Brain microvascular endothelial cell (primary cell): Measurements from ENCODE around the gene KMT2E.

Source experiments
- DNase-seq: peaks from one replicate; pipeline ENCODE4 v3.0.0-alpha.2; 2020
- H3K27ac ChIP-seq: fragments of 250-450 bp; sonication (Bioruptor Pico); 2 replicates; pipeline ENCODE4 v1.5.1; 2020; ENCODE audit warnings: mild to moderate bottlenecking, moderate library complexity
- H3K27me3 ChIP-seq: fragments of 250-450 bp; sonication (Bioruptor Pico); replicated peaks from 2 replicates; pipeline ENCODE4 v1.5.1; 2020; ENCODE audit warnings: mild to moderate bottlenecking
- H3K36me3 ChIP-seq: fragments of 250-450 bp; sonication (Bioruptor Pico); replicated peaks from 2 replicates; pipeline ENCODE4 v1.5.1; 2020; ENCODE audit warnings: mild to moderate bottlenecking
- H3K4me3 ChIP-seq: 2 replicates; pipeline ENCODE4 v1.5.1; 2011; ENCODE audit warnings: low read depth, mild to moderate bottlenecking, control low read depth, low read length, moderate library complexity
- in situ Hi-C: cut with HindIII; loops from 2 replicates; pipeline ENCODE4 v1.10.0; 2017; ENCODE audit warnings: low sequenced_read_pairs, low pct_ligation_motif_present
- TF ChIP-seq, protein P1 (sequence below): IDR thresholded peaks from 2 replicates; pipeline ENCODE4 v1.5.1; 2011; ENCODE audit warnings: low read depth, mild to moderate bottlenecking, moderate library complexity, low read length, control low read depth, inconsistent platforms; ENCODE audit errors: missing control alignments

KMT2E gene

DNA sequence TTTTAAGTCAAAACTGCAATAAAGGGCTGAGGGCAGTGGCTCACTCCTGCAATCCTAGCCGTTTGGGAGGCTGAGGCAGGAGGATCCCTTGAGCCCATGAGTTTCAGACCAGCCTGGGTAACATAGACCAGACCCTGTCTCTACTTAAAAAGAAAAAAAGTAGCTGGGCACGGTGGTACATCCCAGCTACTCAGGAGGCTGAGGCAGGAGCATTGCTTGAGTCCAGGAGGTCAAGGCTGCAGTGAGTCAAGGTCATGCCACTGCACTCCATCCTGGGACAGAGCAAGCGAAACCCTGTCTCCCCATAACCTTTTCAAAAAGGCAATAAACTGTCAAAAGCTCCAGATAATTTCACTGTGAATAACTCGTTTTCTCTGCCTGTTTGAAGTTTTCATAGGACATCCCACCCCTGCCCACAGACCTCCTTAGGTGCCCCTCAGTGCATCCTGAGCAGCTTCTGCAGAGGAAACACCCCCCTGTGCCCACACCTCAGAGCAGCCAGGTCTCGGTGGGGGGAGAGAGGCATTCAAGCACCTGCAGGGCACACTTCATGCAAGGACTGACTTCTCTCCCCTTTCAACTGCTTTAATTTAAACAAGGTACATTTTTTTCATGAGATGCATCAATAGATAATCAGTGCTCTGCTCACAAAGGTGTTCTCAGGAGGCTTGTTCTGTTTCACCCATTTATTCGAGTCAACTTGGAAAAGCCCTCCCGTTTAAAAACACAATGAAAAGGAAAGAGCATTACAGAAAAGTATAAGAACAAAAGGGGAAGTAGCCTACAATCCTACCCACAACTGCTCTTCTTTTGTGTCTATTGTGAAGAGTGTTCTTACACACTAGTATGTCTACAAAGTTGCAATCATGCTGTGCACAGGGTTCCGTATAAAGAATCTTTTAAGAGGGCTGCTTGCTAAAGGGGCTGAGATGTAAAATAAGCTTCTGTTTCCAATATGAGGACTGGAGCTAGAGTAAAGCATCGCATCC, 104.9 kb downstream of the KMT2E start:
- Histone ChIP-seq H3K27ac (no peak overlapping the region), H3K27me3 (no peaks in the 10 kb centered on the region), H3K36me3 (peaks cover 12% of the 10 kb centered on the region), H3K4me3 (no peak overlapping the region)
- no peak for DNase-seq
- in situ Hi-C loops = no loop called here
- TF ChIP-seq, protein P1, sequence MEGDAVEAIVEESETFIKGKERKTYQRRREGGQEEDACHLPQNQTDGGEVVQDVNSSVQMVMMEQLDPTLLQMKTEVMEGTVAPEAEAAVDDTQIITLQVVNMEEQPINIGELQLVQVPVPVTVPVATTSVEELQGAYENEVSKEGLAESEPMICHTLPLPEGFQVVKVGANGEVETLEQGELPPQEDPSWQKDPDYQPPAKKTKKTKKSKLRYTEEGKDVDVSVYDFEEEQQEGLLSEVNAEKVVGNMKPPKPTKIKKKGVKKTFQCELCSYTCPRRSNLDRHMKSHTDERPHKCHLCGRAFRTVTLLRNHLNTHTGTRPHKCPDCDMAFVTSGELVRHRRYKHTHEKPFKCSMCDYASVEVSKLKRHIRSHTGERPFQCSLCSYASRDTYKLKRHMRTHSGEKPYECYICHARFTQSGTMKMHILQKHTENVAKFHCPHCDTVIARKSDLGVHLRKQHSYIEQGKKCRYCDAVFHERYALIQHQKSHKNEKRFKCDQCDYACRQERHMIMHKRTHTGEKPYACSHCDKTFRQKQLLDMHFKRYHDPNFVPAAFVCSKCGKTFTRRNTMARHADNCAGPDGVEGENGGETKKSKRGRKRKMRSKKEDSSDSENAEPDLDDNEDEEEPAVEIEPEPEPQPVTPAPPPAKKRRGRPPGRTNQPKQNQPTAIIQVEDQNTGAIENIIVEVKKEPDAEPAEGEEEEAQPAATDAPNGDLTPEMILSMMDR = no peak

DNA sequence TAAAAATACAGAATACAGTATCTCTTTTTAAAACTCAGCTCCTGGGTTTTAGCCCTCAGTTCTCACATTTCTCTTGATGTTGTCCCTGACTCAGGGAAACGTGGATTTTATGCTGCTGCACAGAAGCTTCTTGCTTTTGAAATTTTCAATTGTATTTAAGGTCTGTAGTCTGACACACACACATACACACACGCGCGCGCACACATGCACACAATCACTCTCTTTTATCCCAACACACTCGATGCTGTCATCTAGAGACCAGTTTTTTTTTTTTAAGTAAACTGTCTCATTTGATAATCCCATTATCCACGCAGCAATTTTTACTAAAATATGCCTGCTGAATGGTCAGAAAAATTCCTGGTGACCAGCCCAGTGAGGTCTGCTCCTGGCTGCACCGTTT, 108.6 kb downstream of the KMT2E start:
- peaks cover 13% of the 10 kb centered on the region for H3K36me3 ChIP-seq
- no peak for DNase-seq
- TF ChIP-seq, protein P1 = no peak
- H3K4me3 ChIP-seq = no peak overlapping the region
- in situ Hi-C loops = no loop called here
- H3K27me3 ChIP-seq = no peaks in the 10 kb centered on the region
- H3K27ac ChIP-seq = no peak overlapping the region

DNA sequence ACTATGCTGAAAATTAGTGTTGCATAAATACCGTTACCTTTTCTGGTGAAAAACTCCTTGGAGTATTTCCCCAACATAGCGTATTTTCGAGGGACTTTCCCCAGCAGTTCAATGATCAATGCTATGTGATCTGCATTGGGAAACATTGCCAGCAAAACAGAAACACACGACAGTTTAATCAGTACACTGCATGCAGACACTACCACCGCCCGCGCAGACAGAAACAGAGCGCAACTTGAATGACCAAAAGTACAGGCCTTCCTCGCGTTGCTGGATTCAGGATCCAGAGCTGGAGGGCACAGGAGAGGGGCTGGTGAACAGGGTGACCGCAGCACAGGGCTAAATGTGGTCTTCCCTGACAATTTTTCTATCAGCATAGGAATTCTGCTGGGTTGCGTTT, 111.7 kb downstream of the KMT2E start:
- Histone ChIP-seq H3K36me3 (peaks cover 13% of the 10 kb centered on the region), H3K27me3 (no peaks in the 10 kb centered on the region), H3K27ac (no peak overlapping the region), H3K4me3 (no peak overlapping the region)
- no peak for DNase-seq
- TF ChIP-seq, protein P1 = no peak
- in situ Hi-C loops = no loop called here

DNA sequence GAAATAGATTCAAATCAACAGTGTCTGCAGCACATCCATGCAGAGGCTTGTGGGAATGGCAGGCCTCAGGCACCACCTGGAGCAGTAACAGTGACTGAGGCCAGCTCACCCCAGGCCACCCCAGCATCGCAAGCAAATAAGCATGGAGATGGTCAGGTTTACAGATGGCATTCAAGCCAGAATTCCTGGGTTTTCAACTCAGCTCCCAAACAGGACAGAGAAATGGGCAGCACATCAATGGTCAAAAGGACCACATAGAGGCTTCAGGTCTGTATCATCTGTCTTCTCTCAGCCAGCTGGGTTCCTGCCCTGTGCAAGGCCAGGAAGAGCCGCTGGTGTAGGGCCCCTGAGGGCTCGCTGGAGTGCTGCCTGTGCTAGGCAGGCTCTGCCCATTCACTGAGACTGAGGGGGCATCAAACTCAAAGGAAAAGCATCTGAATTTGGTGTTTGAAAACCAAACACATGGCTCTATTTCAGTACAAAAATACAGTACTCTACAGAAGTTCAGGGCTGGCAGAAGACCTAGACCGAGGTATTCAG, 112.5 kb downstream of the KMT2E start:
- Histone ChIP-seq H3K36me3 (peaks cover 13% of the 10 kb centered on the region), H3K27ac (no peak overlapping the region), H3K4me3 (no peak overlapping the region), H3K27me3 (no peaks in the 10 kb centered on the region)
- in situ Hi-C loops = no loop called here
- DNase-seq = no peak
- TF ChIP-seq, protein P1 = no peak

DNA sequence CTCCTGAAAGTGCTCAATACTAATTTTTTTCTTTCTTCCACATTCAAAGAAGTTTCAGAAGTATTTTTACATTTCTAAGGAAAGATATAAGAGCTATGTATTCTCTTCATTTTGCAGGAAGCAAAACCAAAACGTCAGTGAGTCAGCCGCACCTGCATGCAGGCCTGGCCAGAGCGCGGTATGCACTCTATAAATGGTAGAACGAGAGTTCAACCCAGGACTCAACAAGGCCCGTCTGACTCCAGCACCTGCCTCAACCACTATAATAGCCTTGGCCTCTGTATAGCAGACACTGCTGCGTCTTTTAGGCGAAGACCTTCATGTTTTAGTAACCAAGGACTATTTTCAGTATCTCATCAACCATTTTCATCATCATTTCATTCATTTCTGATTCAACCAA, 113.2 kb downstream of the KMT2E start:
- TF ChIP-seq, protein P1 = no peak
- in situ Hi-C loops = no loop called here
- no peak for DNase-seq
- H3K27ac ChIP-seq = no peak overlapping the region
- H3K27me3 ChIP-seq = no peaks in the 10 kb centered on the region
- H3K36me3 ChIP-seq = peaks cover 16% of the 10 kb centered on the region
- H3K4me3 ChIP-seq = no peak overlapping the region
